ENCODE measurements around the gene MRTFA.

DNA sequence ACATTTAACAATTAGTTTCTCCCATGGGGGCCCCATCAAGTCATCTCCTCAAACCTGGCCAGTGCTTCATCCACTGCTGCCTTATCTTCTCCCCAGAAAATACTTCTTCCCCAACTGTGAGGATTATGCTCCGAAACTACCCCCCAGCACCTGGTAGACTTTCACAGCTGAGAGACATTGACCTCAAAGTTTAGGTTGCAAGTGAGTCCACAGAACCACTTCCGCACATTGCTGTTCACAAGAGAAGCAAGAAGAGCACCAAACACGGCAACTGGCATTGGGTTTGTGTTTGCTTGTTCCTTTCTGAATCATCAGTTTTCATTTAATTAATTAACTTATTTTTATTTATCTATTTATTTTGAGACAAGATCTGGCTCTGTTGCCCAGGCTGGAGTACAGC is 48.9 kb upstream of the MRTFA start:
- no peak for TF ChIP-seq POLR2A (IDR thresholded peaks at IDR 0.05)
- TF ChIP-seq, protein P1, sequence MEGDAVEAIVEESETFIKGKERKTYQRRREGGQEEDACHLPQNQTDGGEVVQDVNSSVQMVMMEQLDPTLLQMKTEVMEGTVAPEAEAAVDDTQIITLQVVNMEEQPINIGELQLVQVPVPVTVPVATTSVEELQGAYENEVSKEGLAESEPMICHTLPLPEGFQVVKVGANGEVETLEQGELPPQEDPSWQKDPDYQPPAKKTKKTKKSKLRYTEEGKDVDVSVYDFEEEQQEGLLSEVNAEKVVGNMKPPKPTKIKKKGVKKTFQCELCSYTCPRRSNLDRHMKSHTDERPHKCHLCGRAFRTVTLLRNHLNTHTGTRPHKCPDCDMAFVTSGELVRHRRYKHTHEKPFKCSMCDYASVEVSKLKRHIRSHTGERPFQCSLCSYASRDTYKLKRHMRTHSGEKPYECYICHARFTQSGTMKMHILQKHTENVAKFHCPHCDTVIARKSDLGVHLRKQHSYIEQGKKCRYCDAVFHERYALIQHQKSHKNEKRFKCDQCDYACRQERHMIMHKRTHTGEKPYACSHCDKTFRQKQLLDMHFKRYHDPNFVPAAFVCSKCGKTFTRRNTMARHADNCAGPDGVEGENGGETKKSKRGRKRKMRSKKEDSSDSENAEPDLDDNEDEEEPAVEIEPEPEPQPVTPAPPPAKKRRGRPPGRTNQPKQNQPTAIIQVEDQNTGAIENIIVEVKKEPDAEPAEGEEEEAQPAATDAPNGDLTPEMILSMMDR (IDR thresholded peaks at IDR 0.05): no peak
